GM21367 (cell line): Measurements from ENCODE around the gene LRRC75B.
A peak's percentile ranks its signal among the peaks of the same experiment; 100 is the strongest.
"Not testable (repeated sequence)": the region's sequence is repeated elsewhere in the genome, so short reads cannot be mapped to it uniquely, and the experiment has no call there.

Source experiments
- ATAC-seq: cut with Tn5 transposase; IDR thresholded peaks from one replicate; pipeline ENCODE4 v1.9.1; 2021; ENCODE audit not compliant: unreplicated experiment

LRRC75B gene

GRCh38 chr22:24555165-24556039, 37.5 kb downstream of the LRRC75B start, which contains the start of gene SNRPD3:
SNRPD3 (plus strand) TSS chr22:24555999; CDS start chr22:24557675, 1,676 bp downstream.
- peak; percentile 52 for ATAC-seq

- peak; percentile 3 for ATAC-seq
Observed at GRCh38 chr22:24554313-24555164, 38.3 kb downstream of the LRRC75B start, which contains the start of gene GUCD1. GUCD1 (minus strand) TSS chr22:24555138; CDS start chr22:24554991, 147 bp downstream.

GRCh38 chr22:24553597-24554312, 39.1 kb downstream of the LRRC75B start:
- no peak for ATAC-seq

- ATAC-seq = not testable (repeated sequence)
Observed at GRCh38 chr22:24552503-24553286, 40.2 kb downstream of the LRRC75B start.

GRCh38 chr22:24550902-24551435, 41.9 kb downstream of the LRRC75B start:
- no peak for ATAC-seq

- ATAC-seq = no peak
Observed at GRCh38 chr22:24550028-24550901, 42.6 kb downstream of the LRRC75B start.

- no peak for ATAC-seq
Observed at GRCh38 chr22:24548812-24549211, 44.1 kb downstream of the LRRC75B start.

GRCh38 chr22:24543679-24544243, 49.1 kb downstream of the LRRC75B start:
- no peak for ATAC-seq

- ATAC-seq = no peak
Observed at GRCh38 chr22:24543185-24543601, 49.7 kb downstream of the LRRC75B start.

GRCh38 chr22:24542641-24543040, 50.2 kb downstream of the LRRC75B start:
- ATAC-seq = no peak

- no peak for ATAC-seq
Observed at GRCh38 chr22:24541681-24542515, 51.0 kb downstream of the LRRC75B start.

GRCh38 chr22:24540470-24540869, 52.4 kb downstream of the LRRC75B start:
- ATAC-seq = no peak

GRCh38 chr22:24536089-24536488, 56.8 kb downstream of the LRRC75B start:
- ATAC-seq = no peak
